Stimulated activated CD4-positive, alpha-beta T cell treated with anti-CD3 and anti-CD28 coated beads, Interleukin-1b, Interleukin-23, amount 100 ng/mL, for 1 hour (primary cell): ENCODE results near the gene DCAF4.
A peak's percentile ranks its signal among the peaks of the same experiment; 100 is the strongest.

Experiments
- DNase-seq, 2 donors: peaks; one replicate each; pipeline ENCODE4 v3.0.0-alpha.2; 2020; ENCODE audit warnings: low read depth in 2 of 2

The DCAF4 gene

GRCh38 chr14:72894623-72895378, 31.5 kb upstream of the DCAF4 start:
- no peak for DNase-seq

- no peak for DNase-seq
Measured at GRCh38 chr14:72898448-72898847, 27.8 kb upstream of the DCAF4 start.

GRCh38 chr14:72901361-72901760, 24.9 kb upstream of the DCAF4 start:
- DNase-seq: no peak

- DNase-seq: no peak
Measured at GRCh38 chr14:72902801-72903530, 23.3 kb upstream of the DCAF4 start.

GRCh38 chr14:72903716-72904115, 22.5 kb upstream of the DCAF4 start:
- no peak for DNase-seq

GRCh38 chr14:72904218-72904617, 22.0 kb upstream of the DCAF4 start:
- no peak for DNase-seq

GRCh38 chr14:72904840-72905561, 21.3 kb upstream of the DCAF4 start:
- DNase-seq: peak in 1 of 2 donors; percentile 22

GRCh38 chr14:72906316-72906715, 19.9 kb upstream of the DCAF4 start:
- no peak for DNase-seq

GRCh38 chr14:72906879-72907278, 19.4 kb upstream of the DCAF4 start:
- no peak for DNase-seq

GRCh38 chr14:72907886-72908285, 18.4 kb upstream of the DCAF4 start:
- no peak for DNase-seq

GRCh38 chr14:72909163-72909562, 17.1 kb upstream of the DCAF4 start:
- no peak for DNase-seq

- no peak for DNase-seq
Measured at GRCh38 chr14:72913809-72914208, 12.5 kb upstream of the DCAF4 start.

- DNase-seq: no peak
Measured at GRCh38 chr14:72916174-72916573, 10.1 kb upstream of the DCAF4 start.

GRCh38 chr14:72917094-72917802, 9.0 kb upstream of the DCAF4 start:
- DNase-seq: no peak

GRCh38 chr14:72920008-72920407, 6.3 kb upstream of the DCAF4 start:
- DNase-seq: no peak

- DNase-seq: no peak
Measured at GRCh38 chr14:72921396-72921795, 4.9 kb upstream of the DCAF4 start.

GRCh38 chr14:72924337-72924736, 1.9 kb upstream of the DCAF4 start:
- no peak for DNase-seq

GRCh38 chr14:72925171-72925759, 999 bp upstream of the DCAF4 start:
- DNase-seq: no peak

- DNase-seq: no peak
Measured at GRCh38 chr14:72925815-72926291, 411 bp upstream of the DCAF4 start.

GRCh38 chr14:72928872-72929271, 2.6 kb downstream of the DCAF4 start:
- DNase-seq: no peak

GRCh38 chr14:72929316-72930080, 3.2 kb downstream of the DCAF4 start:
- DNase-seq: no peak
